HFF-Myc (cell line): ENCODE results near the gene MAGED1.

ENCODE experiments used
- DNase-seq: peaks from one replicate; pipeline ENCODE4 v3.0.0-alpha.2; 2011; ENCODE audit warnings: low read depth; ENCODE audit errors: extremely low read depth
- H3K4me3 ChIP-seq: replicated peaks from 2 replicates; pipeline ENCODE4 v1.5.1; 2011; ENCODE audit warnings: low read depth, mild to moderate bottlenecking, control low read depth, low read length
- TF ChIP-seq, protein P1 (sequence below): IDR thresholded peaks from 2 replicates; pipeline ENCODE4 v1.5.1; 2012; ENCODE audit warnings: mild to moderate bottlenecking, low read depth, low read length, control low read depth; ENCODE audit errors: missing control alignments

The MAGED1 gene, protein sequence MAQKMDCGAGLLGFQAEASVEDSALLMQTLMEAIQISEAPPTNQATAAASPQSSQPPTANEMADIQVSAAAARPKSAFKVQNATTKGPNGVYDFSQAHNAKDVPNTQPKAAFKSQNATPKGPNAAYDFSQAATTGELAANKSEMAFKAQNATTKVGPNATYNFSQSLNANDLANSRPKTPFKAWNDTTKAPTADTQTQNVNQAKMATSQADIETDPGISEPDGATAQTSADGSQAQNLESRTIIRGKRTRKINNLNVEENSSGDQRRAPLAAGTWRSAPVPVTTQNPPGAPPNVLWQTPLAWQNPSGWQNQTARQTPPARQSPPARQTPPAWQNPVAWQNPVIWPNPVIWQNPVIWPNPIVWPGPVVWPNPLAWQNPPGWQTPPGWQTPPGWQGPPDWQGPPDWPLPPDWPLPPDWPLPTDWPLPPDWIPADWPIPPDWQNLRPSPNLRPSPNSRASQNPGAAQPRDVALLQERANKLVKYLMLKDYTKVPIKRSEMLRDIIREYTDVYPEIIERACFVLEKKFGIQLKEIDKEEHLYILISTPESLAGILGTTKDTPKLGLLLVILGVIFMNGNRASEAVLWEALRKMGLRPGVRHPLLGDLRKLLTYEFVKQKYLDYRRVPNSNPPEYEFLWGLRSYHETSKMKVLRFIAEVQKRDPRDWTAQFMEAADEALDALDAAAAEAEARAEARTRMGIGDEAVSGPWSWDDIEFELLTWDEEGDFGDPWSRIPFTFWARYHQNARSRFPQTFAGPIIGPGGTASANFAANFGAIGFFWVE

DNA sequence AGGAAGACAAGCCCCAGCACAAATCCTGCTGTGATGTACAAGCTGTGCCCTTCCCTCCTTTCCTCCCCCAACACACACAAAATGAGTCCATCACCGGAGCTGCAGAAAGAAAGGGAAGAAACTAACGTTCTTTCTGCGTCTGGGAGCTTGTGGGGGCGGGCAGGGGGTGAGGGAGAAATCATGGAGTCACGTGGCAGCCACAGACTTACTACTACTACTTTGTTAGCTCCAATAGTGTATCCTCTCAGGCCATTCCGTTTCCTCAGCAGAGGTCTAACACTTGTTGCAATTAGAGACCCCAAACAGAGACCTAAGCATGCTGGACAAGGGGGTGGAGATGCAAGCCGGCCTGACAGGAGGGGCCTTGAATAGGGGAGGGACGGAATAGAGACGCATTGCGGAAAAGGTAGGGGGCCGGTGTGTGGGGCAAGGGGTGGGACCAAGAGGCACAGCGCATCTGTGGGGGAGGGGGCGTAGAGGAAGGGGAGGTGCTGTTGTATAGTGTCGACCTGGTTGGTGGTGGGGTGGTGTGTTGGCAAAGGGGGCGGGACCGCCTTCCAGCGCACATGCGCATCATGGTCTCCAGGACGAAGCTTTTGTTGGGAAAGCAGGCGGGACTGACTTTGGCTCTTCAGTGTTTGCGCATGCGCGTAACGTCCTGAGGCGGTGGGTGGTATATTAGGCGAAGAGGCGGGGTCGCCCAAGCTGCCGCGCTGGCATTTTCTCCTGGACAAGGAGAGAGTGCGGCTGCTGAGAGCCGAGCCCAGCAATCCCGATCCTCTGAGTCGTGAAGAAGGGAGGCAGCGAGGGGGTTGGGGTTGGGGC, at the start of gene MAGED1:
Gene MAGED1 (plus strand): TSS at position 703 of the 825 bp plus-strand sequence. CDS start 682 bp downstream, outside the sequence.
- DNase-seq: peak; percentile 78
- TF ChIP-seq, protein P1, sequence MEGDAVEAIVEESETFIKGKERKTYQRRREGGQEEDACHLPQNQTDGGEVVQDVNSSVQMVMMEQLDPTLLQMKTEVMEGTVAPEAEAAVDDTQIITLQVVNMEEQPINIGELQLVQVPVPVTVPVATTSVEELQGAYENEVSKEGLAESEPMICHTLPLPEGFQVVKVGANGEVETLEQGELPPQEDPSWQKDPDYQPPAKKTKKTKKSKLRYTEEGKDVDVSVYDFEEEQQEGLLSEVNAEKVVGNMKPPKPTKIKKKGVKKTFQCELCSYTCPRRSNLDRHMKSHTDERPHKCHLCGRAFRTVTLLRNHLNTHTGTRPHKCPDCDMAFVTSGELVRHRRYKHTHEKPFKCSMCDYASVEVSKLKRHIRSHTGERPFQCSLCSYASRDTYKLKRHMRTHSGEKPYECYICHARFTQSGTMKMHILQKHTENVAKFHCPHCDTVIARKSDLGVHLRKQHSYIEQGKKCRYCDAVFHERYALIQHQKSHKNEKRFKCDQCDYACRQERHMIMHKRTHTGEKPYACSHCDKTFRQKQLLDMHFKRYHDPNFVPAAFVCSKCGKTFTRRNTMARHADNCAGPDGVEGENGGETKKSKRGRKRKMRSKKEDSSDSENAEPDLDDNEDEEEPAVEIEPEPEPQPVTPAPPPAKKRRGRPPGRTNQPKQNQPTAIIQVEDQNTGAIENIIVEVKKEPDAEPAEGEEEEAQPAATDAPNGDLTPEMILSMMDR: no peak
- H3K4me3 ChIP-seq: peak within 1 kb of the TSS; percentile 68

DNA sequence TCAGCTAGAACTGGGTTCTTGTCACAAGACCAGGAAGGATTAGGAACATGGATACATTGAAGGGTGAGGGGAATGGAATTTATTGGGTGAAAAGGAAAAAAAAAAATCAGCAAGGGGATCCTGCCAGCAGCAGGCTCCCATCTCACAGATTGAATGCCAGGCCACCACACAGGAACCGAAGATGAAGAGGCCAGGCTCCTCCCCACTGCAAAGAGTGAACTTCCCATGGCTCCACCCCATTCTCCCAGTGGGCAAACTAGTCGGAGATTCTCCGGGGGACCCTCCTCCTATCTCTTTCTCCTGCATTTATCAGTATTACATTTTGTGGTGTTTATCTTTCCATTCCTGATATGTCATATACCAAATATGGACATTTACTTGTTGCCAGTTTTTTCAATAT, 46.0 kb upstream of the MAGED1 start:
- no peak for DNase-seq
- TF ChIP-seq, protein P1: no peak
- H3K4me3 ChIP-seq: no peak overlapping the region

DNA sequence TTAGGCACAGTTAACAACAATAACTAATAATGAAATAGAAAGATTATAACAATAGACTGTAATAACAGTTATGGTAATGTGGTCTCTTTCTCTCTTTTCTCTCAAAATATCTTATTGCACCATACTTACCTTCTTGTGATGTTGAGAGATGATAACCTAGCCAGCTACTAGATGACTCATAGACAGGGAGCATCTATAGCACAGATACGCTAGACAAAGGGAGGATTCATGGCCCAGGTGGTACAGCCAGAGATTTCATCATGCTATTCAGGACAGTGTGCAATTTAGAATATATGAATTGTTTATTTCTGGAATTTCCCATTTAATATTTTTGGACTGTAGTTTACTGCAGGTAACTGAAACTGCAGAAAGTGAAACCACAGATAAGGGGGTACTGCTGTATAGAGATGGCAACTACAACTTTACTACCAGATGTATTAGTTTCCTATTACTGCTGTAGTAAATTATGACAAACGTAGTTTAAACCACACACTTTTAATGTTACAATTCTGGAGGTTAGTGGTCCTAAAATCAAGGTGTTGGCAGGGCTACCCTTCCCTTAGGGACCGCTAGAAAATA, 41.8 kb upstream of the MAGED1 start:
- TF ChIP-seq, protein P1: no peak
- no peak for DNase-seq
- H3K4me3 ChIP-seq: no peak overlapping the region

DNA sequence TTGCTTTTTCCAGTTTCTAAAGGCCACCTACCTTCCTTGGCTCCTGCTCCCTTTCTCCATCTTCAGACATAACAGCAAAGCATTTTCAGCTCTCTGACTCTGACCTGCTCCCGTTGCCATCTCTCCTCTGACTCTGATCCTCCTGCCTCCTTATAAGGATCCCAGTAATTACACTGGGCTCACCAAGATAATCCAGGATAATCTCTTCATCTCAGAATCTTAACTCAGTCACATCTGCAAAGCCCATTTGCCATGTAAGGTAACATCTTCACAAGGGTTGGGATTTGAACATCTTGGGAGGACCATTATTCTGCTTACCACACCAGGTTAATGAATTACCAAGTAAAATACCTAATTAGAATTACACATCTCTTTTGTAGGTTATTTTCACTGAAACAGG, 41.3 kb upstream of the MAGED1 start:
- DNase-seq: no peak
- H3K4me3 ChIP-seq: no peak overlapping the region
- TF ChIP-seq, protein P1: no peak

DNA sequence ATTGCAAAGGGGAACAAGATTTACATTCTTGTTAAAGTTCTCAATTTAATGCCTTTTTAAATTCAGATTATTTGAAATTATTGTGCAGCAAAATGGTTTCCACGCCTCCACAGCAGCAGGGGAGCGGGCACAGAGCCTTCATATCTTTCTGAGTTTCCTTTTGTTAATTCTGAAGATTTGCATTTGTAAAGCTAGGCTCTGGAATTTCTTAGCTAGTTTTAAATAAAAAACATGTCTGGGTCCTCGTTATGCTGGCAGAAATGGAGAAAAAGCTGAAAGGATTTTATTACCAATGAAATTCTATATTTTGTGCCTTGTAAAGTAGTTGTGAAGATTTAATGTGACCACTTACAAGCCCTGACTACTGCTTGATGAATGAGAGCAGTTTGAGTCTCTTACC, 40.8 kb upstream of the MAGED1 start:
- H3K4me3 ChIP-seq: no peak overlapping the region
- TF ChIP-seq, protein P1: no peak
- no peak for DNase-seq

DNA sequence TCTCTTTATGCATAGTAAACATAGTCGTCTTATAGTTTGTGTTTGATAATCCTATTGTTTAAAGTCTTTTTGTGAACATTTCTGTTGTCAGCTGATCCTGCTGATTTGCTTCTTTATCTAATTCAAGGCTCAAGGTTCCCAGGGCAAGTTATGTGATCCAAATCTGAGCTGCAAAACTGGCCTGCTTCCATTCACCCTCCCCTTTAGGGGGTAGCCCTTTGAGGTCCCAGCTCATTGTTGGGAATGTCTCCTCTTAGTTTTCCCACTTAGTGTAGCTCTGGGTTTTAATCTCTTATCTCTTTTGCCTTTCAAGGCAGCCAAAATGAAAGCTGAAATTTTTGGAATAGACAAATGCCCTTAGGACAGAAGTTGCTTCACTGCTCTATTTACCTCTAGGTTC, 40.2 kb upstream of the MAGED1 start:
- TF ChIP-seq, protein P1: no peak
- no peak overlapping the region for H3K4me3 ChIP-seq
- DNase-seq: no peak
